Activated gamma-delta T cell treated with Interleukin-2 at 50 U/mL for 16 hours (primary cell): Measurements from ENCODE around the gene PINLYP.
A peak's percentile ranks its signal among the peaks of the same experiment; 100 is the strongest.
"Not testable (repeated sequence)": the region's sequence is repeated elsewhere in the genome, so short reads cannot be mapped to it uniquely, and the experiment has no call there.

Source experiments
- DNase-seq: peaks from one replicate; pipeline ENCODE4 v3.0.0-alpha.2; 2020

Gene PINLYP

DNA sequence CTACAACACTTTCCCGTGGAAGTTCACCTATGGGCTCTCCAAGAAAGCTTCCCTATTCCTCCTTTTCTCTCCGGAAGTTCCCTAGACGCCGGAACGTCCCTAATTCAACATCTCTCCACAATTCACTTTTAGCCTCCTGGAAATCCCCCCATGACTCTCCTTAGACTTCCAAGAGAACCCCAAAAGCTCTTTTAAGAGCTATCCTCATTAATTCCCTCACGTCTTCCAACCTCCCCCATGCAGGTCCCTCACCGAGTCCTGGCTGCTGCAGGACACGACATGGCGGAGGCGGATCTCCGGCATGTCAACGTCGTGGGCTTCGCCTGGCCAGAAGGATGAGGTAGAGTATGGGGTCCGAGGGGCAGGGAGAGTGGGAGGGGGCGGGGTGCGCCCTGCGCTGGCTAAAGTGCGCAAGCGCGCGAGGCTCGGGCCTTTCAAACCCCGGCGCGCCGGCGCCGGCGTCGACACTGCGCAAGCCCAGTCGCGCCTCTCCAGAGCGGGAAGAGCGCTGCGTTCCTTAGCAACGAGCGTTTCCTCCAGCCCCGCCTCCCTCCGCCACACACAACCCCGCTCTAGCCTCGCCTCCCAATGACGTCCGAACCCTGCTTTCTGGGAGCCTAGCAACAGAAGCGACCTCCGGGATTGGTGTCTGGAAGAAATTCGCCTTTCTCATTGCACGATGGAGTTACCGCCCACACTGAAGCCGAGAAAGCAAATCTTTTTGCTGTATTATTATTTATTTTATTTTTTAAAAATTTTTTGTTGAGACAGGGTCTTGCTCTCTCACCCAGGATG, at the start of gene PINLYP, which contains the start of gene XRCC1:
TSS of gene PINLYP (plus strand) at position 646 of the 795 bp plus-strand sequence. CDS start 1,391 bp downstream, outside the sequence.
TSS of gene XRCC1 (minus strand) at position 372 of the 795 bp plus-strand sequence. CDS start at position 303, 69 bp downstream.
- DNase-seq: peak; percentile 95

DNA sequence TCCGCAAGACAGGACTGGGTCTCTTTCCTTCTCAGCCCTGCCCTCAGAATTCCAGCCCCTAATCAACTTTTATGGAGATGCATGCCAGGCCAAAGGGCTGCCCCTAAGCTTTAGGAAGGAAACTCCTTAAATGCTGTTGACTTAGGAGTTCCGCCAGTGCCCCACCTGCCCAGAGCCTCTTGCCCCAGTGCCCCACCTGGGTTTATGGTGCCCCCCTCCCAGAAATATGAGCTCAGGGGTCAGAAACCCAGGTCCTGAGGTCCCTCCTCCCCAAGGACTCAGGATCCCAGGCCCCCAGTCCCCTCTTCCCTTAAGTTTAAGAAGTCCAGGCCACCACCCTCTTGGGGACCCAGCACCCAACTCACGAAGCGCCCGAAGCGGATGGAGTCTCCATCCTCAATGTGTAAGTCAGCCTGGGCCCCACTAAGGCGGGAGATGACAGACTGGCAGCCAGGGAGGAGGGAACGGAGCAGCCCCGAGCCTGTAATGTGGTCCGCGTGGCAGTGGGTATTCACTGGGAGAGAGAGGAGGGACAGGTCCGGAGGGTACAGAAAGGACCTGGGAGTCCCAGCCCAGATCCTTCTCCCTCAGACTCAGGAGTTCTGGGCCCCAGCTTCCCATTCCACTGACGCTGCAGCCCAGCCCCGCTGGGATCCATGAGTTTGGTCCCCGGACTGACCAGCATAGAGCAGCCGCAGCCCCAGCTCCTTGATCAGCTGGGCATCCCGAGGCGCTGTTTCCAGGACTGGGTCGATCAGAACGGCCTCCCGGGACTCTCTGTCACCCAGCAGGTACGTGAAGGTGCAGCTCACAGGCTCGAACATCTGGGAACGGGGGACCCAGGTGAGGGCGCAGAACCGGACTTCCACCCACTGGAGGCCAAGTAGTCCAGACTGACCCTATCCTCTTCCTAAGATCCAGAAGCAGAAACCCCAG, 49.5 kb upstream of the PINLYP start:
- DNase-seq: peak; percentile 15

DNA sequence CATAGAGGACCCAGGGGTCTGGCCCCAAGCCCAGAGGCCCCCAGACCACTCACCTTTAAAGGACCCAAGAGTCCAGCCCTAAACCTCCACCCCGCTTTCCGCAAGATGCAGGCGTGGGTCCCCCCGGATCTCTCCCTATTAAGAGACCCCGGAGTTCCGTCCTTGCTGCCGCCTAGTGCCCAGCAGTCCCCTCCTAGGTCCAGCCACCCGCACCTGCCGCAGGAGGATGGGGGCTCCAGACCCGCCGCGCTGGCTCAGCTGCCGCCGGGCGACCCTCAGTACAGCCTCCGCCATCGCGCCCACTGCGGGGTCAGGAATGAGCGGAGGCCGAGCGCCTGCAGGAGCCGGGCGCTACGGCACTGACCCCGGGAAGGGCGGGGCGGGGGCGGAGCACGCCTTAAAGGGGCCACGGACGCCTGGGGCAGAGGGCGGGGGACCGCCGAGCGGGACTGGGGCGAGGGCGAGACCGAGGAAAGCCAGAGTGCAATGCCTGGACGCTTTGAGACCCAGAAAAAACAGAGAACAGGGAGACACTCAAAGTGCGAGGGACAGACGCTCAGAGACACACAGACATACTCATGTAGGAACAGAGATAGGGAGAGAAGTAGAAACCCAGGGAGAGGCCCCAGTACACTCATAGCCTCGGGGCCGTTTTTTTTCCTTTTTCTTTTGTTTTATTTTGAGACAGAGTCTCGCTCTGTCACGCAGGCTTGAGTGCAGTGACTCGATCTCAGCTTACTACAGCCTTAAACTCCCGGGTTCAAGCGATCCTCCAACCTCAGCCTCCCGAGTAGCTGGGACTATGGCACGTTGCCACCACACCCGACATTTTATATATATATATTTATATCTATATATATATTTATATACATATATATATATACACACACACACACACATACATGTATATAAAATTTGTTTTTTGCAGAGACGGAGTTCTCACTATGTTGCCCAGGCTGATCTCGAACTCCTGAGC, 48.4 kb upstream of the PINLYP start, which contains the start of gene ETHE1:
TSS of gene ETHE1 (minus strand) at position 318 of the 976 bp plus-strand sequence. CDS start at position 294, 24 bp downstream.
- DNase-seq: peak; percentile 75

DNA sequence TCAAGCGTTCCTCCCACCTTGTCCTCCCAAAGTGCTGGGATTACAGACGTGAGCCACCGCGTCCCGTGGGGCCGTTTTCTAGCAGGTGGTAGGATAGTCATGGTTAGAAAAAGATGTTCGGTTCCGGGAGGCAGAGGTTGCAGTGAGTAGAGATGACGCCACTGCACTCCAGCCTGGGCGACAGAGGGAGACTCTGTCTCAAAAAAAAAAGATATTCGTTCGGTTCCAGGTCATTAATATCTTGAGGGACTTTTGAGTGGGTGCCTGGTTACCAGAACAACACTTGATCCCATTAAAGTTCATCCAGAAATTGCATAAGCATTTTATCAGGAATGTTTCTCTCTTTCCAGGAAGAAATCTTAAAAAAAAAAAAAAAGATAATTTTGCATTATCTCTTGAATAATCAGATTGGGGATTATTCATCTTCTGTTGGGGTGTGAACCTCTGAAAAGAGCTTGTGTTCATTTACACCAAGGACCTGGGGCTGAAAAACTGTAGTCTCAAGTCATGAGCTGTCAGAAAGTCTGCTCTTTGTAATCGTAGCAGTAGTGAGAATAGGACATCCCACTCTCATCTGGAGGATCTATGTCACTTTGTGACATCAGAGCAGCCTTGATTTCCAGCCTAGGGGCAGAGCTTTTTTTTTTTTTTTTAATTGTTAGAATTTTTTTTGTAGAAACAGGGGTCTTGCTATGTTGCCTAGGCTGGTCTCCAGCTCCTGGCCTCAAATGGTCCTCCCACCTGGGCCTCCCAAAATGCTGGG, 47.6 kb upstream of the PINLYP start:
- no peak for DNase-seq

DNA sequence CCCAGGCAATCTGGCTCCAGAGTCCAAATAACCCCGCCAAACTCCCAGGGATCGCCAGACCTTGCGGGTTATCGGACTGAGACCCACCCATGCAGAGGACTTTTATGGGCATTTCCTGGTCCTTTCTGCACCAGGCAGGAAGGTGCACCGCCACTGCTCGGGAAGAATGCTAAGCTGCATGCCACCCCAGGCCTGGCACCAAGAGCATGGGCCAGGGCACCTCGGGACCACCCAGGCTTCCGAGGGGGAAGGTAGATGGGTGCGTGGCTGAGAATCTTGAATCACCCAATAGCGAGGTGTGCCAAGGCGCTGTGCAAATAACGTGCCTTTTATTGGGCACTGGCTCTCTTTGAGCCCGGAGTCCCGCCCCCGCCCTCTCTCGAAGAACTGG, 43.0 kb upstream of the PINLYP start:
- DNase-seq: no peak

DNA sequence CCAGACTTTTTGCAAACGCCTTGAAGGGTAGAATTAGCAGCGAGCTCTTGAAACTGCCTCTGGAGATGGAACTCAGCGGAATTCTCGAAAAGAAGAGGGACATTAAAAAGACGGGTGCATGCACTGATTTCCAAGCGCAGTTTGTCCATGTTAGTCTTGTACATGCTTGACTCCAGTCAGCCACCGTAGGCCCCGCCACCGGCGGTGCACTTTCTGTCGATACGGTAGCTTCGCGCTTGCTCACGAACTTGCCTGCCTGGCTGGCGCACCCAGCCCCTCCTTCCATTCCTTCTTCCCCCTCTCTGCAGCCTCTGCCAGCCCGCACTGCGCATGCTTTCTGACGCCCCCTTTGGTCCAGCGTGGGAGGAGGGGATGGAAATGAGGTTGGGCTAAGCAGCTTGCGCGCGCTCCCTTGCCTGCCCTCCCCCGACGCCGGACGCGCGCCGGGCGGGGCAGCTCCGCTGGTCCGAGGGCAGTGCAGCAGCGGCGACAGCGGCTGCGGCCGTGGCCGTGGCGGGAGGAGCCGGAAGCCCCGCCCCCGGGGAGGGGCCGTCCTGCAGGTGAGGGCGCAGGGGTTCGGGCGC, 42.5 kb upstream of the PINLYP start, which contains the start of gene ZNF575:
TSS of gene ZNF575 (plus strand) at position 227 of the 584 bp plus-strand sequence. CDS start 1,235 bp downstream, outside the sequence.
- DNase-seq: peak; percentile 77

DNA sequence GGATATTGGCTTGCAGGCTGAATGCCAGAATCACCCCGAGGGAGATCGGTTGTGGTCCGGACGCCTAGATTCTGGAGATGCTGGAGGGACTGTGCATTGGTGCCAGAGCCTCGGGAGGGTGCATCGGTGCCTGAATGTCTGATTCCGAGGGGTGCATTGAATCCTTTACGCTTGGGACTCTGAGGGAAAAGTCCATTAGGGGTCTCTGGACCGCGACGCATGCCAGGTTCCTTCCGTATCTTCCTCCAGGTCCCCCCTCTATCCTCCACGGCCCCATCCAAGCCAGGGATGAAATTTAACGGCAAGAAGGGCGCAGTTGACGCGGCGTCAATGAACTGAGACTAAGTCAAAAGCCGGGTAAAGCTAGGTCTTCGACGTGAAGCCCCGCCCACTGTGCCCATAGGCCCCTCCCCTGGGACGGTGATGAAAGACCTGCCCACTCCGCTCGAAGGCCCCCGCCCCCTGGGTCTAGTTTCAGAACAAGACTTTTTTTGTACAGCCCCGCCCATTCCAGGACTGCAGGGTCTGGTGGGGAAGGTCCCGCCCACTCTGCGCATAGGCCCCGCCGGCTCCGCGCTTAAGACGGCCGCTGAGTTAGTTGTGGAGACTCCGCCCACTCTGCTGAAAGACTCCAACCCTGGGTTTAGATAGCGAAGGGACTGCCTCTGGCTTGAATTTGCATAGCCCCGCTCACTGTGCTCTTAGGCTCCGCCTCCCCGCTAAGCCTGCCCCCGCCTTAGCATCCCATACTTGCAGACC, 41.9 kb upstream of the PINLYP start:
- DNase-seq: peak; percentile 95

DNA sequence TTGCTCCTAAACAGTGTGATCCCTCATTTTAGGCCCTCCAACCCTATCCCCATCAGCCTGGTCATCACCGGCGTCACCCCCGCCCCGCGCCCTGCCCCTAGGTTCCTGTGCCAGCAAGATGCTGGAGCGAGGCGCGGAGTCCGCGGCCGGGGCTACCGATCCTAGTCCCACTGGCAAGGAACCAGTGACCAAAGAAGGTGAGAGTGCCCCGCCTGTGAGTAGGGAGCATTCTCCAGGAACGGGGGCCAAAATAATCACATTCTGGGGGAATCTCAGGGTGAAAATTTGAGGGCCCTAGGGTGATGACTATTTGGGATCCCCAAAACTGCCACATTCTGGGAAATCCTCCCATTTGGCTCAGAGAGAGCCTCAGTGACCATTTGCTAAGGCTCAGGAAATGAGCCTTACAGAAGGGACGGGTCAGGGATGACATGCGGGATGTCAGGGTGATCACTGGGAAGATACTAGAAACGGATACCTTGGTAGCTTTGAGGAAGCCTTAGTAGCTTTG, 41.2 kb upstream of the PINLYP start:
- no peak for DNase-seq

DNA sequence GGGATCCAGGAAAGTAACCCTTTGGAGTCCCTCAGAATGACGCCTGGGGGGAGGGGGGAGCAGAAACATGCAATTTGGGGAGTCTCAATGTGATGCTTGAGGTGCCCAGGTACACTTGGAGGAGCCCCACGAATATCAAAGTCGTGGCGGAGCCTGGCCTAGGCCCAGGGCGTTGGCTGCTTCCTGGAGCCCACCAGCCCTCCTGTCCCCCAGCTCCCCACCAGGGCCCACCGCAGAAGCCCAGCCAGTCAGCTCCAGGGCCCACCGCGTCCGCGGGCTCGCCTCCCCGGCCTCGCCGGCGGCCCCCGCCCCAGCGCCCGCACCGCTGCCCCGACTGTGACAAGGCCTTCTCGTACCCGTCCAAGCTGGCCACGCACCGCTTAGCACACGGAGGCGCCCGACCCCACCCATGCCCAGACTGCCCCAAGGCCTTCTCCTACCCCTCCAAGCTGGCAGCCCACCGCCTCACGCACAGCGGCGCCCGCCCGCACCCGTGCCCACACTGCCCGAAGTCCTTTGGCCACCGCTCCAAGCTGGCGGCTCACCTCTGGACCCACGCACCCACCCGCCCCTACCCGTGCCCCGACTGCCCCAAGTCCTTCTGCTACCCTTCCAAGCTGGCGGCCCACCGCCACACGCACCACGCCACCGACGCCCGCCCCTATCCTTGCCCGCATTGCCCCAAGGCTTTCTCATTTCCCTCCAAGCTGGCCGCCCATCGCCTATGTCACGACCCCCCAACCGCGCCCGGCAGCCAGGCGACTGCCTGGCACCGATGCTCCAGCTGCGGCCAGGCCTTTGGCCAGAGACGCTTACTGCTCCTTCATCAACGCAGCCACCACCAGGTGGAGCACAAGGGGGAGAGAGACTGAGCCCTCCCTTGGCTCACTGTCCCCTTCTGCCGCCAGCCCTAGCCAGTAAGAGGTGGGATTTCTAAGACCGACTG, 40.5 kb upstream of the PINLYP start:
- peak; percentile 44 for DNase-seq

DNA sequence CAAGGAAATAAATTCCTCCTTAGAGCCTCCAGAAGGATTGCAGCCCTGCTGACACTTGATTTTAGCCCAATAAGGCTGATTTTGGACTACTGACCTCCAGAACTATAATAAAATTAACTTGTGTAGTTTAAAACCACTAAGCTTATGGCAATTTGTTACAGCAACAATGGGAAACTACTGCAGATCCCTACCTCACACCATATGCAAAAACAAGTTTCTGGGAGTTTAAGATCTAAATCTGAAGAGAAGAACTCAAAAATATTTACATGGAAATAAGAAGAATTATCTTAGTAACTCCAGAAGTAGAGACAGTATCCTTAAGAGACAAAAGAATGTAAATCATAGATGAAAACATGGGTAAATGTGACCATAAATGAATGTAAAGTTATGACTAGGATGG, 36.7 kb upstream of the PINLYP start:
- no peak for DNase-seq

DNA sequence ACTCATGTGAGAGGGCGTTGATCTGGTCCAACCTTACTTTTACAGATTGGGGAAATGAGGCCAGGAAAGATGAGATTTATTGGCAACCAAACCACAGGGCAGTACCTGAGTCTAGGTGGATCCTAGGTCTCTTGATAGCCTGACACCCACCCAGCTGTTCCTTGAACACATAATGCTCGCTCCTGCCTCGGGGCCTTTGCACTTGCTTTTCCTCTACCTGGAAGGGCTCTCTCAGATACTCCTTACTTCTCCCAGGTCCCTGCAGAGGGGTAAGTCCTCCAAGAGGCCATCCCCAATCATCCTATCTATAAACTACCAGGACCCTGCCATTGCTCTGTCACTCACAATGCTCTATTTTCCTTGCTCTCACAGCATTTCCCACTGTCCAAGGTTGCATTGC, 35.2 kb upstream of the PINLYP start:
- DNase-seq: no peak

DNA sequence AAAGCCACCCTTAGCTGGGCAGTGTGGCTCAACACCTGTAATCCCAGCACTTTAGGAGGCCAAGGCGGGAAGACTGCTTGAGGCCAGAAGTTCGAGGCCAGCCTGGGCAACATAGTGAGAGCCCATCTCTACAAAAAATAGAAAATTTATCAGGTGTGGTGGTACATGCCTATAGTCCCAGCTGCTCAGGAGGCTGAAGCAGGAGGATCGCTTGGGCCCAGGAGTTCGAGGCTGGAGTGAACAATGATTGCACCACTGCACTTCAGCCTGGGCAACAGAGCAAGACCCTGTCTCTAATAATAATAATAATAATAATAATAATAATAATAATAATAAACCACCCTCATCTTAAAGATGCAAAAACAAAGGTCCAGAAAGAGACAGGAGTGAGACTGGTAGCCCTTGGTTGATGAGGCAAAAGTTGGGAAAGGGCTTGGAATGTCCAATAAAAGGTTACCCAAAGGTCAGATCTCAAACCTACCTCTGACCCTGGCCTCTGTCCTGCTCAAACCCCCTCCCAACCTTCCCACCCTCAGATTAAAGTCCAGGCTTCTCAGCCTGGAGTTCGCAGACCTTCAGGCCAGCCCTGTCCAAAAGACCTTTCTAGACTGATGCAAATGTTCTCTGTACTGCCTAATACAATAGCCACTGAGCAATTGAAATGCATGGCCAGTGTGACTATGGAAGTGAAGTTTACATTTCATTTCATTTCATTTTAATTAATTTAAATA, 33.5 kb upstream of the PINLYP start:
- no peak for DNase-seq

DNA sequence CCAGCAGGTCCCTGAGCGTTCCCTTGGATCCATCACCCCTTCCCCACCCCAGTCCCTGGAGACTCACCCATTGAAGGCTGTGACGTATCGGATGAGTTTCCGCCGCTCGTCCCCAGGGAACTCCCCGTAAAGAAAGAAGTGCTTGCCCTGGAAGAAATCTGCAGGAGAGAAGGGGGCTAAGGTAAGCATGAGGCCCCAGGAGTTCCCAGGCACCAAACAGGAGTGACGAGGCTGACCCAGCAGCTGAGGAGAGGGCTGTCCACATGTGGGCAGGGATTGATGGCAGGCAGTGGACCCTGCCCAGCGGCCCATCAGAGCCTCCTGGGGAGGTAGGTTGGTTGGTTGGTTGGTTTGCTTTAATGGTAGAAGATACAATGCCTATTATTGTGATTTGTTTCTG, 31.5 kb upstream of the PINLYP start:
- no peak for DNase-seq

DNA sequence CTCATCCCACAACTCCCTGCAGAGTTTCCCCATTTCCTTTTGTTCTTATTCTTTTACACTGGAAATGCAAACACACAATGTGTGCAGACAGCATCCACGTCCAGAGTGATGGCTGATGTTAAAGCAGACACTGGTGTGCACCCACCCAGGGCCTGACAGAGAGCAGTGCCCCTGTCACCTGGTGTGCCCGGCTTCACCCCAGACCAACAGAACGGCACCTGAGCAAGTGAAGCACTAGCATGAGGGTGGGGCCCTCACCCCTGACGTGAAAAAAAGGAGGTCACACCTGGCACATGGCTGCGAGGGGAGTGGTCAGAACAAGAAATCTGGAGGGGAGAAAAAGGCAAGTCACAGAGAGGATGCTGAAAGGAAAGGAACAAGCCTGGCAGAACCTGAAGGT, 30.3 kb upstream of the PINLYP start:
- no peak for DNase-seq

DNA sequence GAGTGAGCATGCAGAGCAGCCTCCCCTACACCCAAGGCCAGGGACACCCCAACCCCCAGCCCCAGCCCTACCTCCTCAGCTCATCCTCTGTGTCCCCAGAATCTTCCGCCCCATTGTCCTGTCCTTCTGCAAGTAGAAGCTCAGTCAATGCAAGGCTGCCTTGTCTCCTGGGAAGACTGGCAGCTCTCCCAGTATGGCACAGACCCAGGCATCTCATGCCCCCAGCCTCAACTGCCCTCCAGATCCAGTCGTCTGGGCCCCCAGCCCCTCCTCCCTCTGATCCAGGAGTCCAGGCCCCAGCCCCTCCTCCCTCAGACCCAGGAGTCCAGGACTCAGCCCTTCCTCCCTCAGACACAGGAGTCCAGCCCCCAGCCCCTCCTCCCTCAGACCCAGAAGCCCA, 29.6 kb upstream of the PINLYP start:
- DNase-seq: no peak

DNA sequence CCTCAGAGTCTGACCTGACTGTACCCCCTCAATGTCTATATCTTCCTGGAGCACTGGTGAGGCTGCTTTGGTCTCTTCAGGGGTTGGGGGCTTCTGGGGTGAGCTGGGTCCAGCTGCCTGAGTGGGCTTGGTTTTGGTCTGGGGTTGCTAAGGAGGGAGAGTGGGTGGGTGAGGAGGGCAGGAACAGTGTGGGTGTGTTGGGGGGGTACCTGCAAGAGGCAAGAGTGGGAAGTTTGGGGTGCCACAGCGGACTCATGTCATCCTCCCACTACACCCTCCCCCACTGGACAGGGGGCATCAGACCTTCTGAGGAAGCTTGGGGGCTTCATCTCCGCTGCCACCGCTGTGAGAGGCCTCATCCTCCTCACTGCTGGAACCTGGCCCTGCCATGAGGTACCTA, 29.0 kb upstream of the PINLYP start:
- no peak for DNase-seq

DNA sequence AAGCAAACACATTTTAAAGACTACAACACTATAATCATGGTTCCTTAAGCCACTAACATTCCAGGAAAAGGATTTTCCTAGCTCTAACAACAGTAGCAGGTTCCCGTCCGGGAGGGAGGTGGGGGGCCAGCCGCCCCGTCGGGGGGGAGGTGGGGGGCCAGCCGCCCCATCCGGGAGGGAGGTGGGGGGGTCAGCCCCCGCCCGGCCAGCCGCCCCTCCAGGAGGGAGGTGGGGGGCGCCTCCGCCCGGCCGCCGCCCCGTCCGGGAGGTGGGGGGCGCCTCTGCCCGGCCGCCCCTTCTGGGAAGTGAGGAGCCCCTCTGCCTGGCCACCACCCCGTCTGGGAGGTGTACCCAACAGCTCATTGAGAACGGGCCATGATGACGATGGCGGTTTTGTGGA, 27.7 kb upstream of the PINLYP start:
- not testable (repeated sequence) for DNase-seq

DNA sequence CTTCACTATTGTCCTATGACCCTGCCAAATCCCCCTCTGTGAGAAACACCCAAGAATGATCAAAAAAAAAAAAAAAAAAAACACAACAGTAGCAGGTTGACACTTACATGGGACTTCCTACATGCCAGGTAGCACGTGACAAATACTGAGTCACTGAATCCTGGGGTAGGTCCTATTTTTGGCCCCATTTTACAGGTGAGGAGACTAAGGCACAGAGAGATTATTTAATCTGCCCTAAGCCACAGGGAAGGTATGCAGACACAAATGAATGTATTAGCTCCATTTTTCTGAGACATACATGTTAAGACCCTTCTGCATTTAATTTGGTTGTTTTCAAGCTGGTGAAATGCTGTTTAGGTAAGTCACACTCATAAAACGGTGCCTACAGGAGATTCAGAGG, 26.9 kb upstream of the PINLYP start:
- DNase-seq: no peak
